ENCODE measurements around the gene CDCP1. TPM values are rescaled to one million over a fixed set of nuclear protein-coding genes. Genes with fewer than 3 reads are reported as not detected.

The CDCP1 gene
- total and polyA plus RNA-seq, 2 experiments from 2014 or later: 5.4 to 8.8 TPM

GRCh38 chr3:45191424-45191823, 45.2 kb upstream of the CDCP1 start:
- H3F3A ChIP-seq (ENCODE audit: insufficient read depth): no peaks in the 10 kb centered on the region
- no peaks in the 10 kb centered on the region for H3K36me3 ChIP-seq (ENCODE audit: low read depth)
- DNase-seq: no peak
- H2AFZ ChIP-seq: no peak overlapping the region
- no peaks in the 10 kb centered on the region for H3K9me3 ChIP-seq (ENCODE audit: low read depth)
- H4K20me1 ChIP-seq (ENCODE audit: insufficient read depth): no peaks in the 10 kb centered on the region
- H3K27me3 ChIP-seq (replicated peaks; ENCODE audit: insufficient read depth): no peaks in the 10 kb centered on the region
- no peaks in the 10 kb centered on the region for H3K4me1 ChIP-seq (ENCODE audit: insufficient read depth)
- no peak overlapping the region for H3K27ac ChIP-seq
- no peak for TF ChIP-seq EZH2 (IDR thresholded peaks at IDR 0.05; ENCODE audit: insufficient read depth, poor library complexity, severe bottlenecking)
- no peak overlapping the region for H3K9ac ChIP-seq
- in situ Hi-C loops (cut with MboI): no loop called here
- no peak overlapping the region for H3K4me3 ChIP-seq
- H3K4me2 ChIP-seq (ENCODE audit: unreplicated experiment): no peak overlapping the region
- H3K9me2 ChIP-seq (ENCODE audit: insufficient read depth): no peaks in the 10 kb centered on the region; the same call in 1 of the 2 replicates
- H3K79me2 ChIP-seq (ENCODE audit: insufficient read depth): no peaks in the 10 kb centered on the region
- WGBS, 2 experiments (ENCODE audit: low coverage in 1 of 2, low lambda C conversion rate in 2 of 2, missing lambda C conversion rate in 2 of 2): 92 to 97% methylated on average over 4 of the region's 4 CpGs

- H3F3A ChIP-seq (ENCODE audit: insufficient read depth): no peaks in the 10 kb centered on the region
- H3K27ac ChIP-seq: no peak overlapping the region
- H3K4me2 ChIP-seq (ENCODE audit: unreplicated experiment): no peak overlapping the region
- no peak overlapping the region for H2AFZ ChIP-seq
- DNase-seq: no peak
- no peak overlapping the region for H3K9ac ChIP-seq
- H4K20me1 ChIP-seq (ENCODE audit: insufficient read depth): no peaks in the 10 kb centered on the region
- WGBS, 2 experiments (ENCODE audit: low coverage in 1 of 2, low lambda C conversion rate in 2 of 2, missing lambda C conversion rate in 2 of 2): 81 to 88% methylated on average over 8 of the region's 8 CpGs
- no peaks in the 10 kb centered on the region for H3K4me1 ChIP-seq (ENCODE audit: insufficient read depth)
- TF ChIP-seq EZH2phosphoT487 (IDR thresholded peaks at IDR 0.05; ENCODE audit: insufficient read depth, low read depth): no peak
- TF ChIP-seq EZH2 (IDR thresholded peaks at IDR 0.05; ENCODE audit: insufficient read depth, poor library complexity, severe bottlenecking): no peak
- no peaks in the 10 kb centered on the region for H3K36me3 ChIP-seq (ENCODE audit: low read depth)
- no peak overlapping the region for H3K4me3 ChIP-seq
- H3K9me2 ChIP-seq (ENCODE audit: insufficient read depth): no peaks in the 10 kb centered on the region; the same call in 1 of the 2 replicates
- in situ Hi-C loops (cut with MboI): no loop called here
- H3K9me3 ChIP-seq (ENCODE audit: low read depth): no peaks in the 10 kb centered on the region
- H3K27me3 ChIP-seq (replicated peaks; ENCODE audit: insufficient read depth): no peaks in the 10 kb centered on the region
- no peaks in the 10 kb centered on the region for H3K79me2 ChIP-seq (ENCODE audit: insufficient read depth)
Measured at GRCh38 chr3:45188719-45189659, 42.8 kb upstream of the CDCP1 start.

- no peaks in the 10 kb centered on the region for H3K27me3 ChIP-seq (replicated peaks; ENCODE audit: insufficient read depth)
- no peaks in the 10 kb centered on the region for H4K20me1 ChIP-seq (ENCODE audit: insufficient read depth)
- H3K36me3 ChIP-seq (ENCODE audit: low read depth): no peaks in the 10 kb centered on the region
- H2AFZ ChIP-seq: no peak overlapping the region
- no peak for DNase-seq
- H3K79me2 ChIP-seq (ENCODE audit: insufficient read depth): no peaks in the 10 kb centered on the region
- 77 to 79% methylated on average over 3 of the region's 3 CpGs for WGBS, 2 experiments (ENCODE audit: low coverage in 1 of 2, low lambda C conversion rate in 2 of 2, missing lambda C conversion rate in 2 of 2)
- H3K27ac ChIP-seq: no peak overlapping the region
- H3K9me3 ChIP-seq (ENCODE audit: low read depth): no peaks in the 10 kb centered on the region
- in situ Hi-C loops (cut with MboI): no loop called here
- H3K4me2 ChIP-seq (ENCODE audit: unreplicated experiment): no peak overlapping the region
- TF ChIP-seq EZH2phosphoT487 (IDR thresholded peaks at IDR 0.05; ENCODE audit: insufficient read depth, low read depth) (no peak), EZH2 (IDR thresholded peaks at IDR 0.05; ENCODE audit: insufficient read depth, poor library complexity, severe bottlenecking) (no peak)
- no peak overlapping the region for H3K4me3 ChIP-seq
- no peaks in the 10 kb centered on the region; the same call in 1 of the 2 replicates for H3K9me2 ChIP-seq (ENCODE audit: insufficient read depth)
- peaks cover 11% of the 10 kb centered on the region for H3K4me1 ChIP-seq (ENCODE audit: insufficient read depth)
- no peaks in the 10 kb centered on the region for H3F3A ChIP-seq (ENCODE audit: insufficient read depth)
- no peak overlapping the region for H3K9ac ChIP-seq
Measured at GRCh38 chr3:45187694-45188141, 41.5 kb upstream of the CDCP1 start.

- Histone ChIP-seq H3K27me3 (replicated peaks; ENCODE audit: insufficient read depth) (no peaks in the 10 kb centered on the region), H3K9ac (no peak overlapping the region), H3K79me2 (ENCODE audit: insufficient read depth) (no peaks in the 10 kb centered on the region), H3F3A (ENCODE audit: insufficient read depth) (no peaks in the 10 kb centered on the region), H3K9me2 (ENCODE audit: insufficient read depth) (no peaks in the 10 kb centered on the region; the same call in 1 of the 2 replicates), H2AFZ (no peak overlapping the region), H3K4me1 (ENCODE audit: insufficient read depth) (peaks cover 12% of the 10 kb centered on the region), H4K20me1 (ENCODE audit: insufficient read depth) (no peaks in the 10 kb centered on the region), H3K27ac (no peak overlapping the region), H3K9me3 (ENCODE audit: low read depth) (no peaks in the 10 kb centered on the region), H3K4me2 (ENCODE audit: unreplicated experiment) (no peak overlapping the region), H3K4me3 (no peak overlapping the region), H3K36me3 (ENCODE audit: low read depth) (no peaks in the 10 kb centered on the region)
- WGBS, 2 experiments (ENCODE audit: low coverage in 1 of 2, low lambda C conversion rate in 2 of 2, missing lambda C conversion rate in 2 of 2): 95% methylated on average over 5 to 6 of the region's 6 CpGs
- TF ChIP-seq EZH2 (IDR thresholded peaks at IDR 0.05; ENCODE audit: insufficient read depth, poor library complexity, severe bottlenecking): no peak
- TF ChIP-seq EZH2phosphoT487 (IDR thresholded peaks at IDR 0.05; ENCODE audit: insufficient read depth, low read depth): no peak
- in situ Hi-C loops (cut with MboI): no loop called here
- DNase-seq: no peak
Measured at GRCh38 chr3:45186871-45187270, 40.7 kb upstream of the CDCP1 start.

All from GM23248 (cell line).